Measurements from ENCODE around the gene FOXP1.

DNA sequence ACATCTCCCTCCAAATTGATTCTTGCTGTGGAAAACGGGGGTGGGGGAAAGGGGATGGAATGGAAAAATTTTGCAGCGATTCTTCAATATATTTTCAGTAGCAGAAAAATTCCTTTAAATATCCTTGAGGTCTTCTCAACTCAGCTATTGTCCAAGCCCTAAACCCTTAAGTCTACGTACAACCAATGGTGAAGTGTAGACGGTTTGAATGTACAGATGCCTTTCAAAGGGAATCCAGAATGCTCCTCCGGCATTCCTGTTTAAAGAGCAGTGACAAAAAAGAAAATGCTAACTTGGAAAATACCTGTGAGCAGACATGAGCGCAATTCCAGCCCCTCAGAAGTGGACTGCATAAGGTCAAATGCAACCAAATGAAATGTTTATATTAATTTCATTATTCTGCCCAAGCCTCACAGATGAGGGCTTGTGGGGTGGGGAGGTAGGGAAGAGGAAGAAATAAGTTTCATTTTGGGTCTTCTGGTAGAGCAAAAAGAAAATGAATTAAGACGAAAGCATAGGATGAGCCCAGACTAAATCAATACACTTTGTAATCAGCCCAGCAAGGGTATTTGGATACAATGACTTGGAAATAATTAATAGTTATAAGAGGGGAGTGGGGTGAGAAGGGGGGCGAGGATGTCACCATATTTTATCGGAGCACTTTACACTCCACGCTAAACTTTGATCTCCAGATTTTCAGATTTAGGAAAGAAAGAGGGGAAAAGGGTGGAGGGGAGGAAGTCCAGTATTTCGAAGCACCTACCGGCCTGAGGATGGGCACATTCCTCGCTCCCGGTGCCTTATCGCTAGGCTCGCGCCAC is 2.7 kb downstream of the FOXP1 start:
- no peak for TF ChIP-seq EZH2 (IDR thresholded peaks at IDR 0.05; ENCODE audit: low read length)
- TF ChIP-seq, protein P1, sequence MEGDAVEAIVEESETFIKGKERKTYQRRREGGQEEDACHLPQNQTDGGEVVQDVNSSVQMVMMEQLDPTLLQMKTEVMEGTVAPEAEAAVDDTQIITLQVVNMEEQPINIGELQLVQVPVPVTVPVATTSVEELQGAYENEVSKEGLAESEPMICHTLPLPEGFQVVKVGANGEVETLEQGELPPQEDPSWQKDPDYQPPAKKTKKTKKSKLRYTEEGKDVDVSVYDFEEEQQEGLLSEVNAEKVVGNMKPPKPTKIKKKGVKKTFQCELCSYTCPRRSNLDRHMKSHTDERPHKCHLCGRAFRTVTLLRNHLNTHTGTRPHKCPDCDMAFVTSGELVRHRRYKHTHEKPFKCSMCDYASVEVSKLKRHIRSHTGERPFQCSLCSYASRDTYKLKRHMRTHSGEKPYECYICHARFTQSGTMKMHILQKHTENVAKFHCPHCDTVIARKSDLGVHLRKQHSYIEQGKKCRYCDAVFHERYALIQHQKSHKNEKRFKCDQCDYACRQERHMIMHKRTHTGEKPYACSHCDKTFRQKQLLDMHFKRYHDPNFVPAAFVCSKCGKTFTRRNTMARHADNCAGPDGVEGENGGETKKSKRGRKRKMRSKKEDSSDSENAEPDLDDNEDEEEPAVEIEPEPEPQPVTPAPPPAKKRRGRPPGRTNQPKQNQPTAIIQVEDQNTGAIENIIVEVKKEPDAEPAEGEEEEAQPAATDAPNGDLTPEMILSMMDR (optimal IDR thresholded peaks at IDR 0.05 in 1 of 3, IDR thresholded peaks at IDR 0.05 in 1 of 3, conservative IDR thresholded peaks at IDR 0.05 in 1 of 3; ENCODE audit: extremely low read depth in 1 of 3, insufficient read depth in 2 of 3, low read length in 3 of 3), result no peak

Data from keratinocyte (primary cell).